Activated CD8-positive, alpha-beta memory T cell treated with anti-CD3 and anti-CD28 coated beads, Interleukin-2, amount 50 U/mL, for 24 hours (primary cell): Measurements from ENCODE around the gene UBR1.
"Not testable (repeated sequence)": the region's sequence is repeated elsewhere in the genome, so short reads cannot be mapped to it uniquely, and the experiment has no call there.

Experiments used
- DNase-seq: peaks from one replicate; pipeline ENCODE4 v3.0.0-alpha.2; 2020; ENCODE audit errors: extremely low read depth

UBR1 gene

DNA sequence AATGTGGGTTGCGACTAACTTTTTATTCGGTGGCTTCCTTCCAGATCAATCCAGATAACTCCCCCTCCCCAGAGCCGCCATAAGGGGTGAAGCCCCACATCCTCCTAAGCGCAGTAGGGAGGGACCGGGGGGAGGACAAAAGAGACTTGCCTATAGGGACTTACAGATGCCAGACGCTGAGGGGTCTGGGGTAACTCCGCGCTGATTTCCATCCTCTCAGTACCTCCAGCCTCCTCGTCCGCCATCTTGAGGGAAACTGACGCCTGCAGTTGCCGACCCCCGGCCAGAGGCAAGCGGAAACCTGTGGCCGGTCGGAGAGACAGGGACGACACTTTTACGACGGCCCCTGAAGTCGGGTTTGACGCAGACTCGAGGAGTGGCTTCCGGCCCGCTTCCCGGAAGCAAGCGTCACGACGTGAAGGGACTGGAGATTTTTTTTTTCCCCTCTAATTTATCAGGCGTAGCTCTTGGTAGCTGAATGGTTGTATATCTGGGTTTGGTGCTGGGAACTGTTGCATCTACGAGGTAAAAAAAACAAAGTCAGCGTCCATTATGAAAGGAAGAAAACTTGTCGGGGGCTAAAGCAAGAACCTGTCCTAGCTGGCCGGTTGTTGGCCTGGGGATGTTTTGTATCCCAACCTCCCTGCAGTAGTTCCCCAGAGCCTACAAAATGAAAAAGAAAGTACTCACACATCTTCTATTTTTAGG lies at the start of gene UBR1:
Gene UBR1, minus strand, starts transcription at position 261 of the 708 bp plus-strand sequence. Its CDS starts 16 bp downstream, at position 245.
- peak; percentile 76 for DNase-seq

GRCh38 chr15:43153269-43153668 lies 47.4 kb upstream of the UBR1 start:
- DNase-seq = no peak

DNA sequence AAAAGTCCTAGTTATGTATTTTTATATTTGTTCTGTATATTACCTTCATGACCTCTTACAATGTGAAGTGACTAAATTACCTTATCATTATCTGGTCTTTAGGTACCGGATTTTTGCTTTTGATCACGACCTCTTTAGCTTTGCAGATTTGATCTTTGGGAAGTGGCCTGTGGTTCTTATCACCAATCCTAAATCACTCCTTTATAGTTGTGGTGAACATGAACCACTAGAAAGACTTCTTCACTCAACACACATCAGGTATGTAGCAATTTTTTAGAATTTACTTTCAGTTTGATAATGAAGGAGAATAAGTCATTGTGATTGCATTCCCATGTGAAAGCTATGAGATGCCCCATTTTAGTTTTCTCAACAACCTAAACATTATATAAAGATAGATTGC lies 45.9 kb upstream of the UBR1 start:
- no peak for DNase-seq

- no peak for DNase-seq
These were observed 44.5 kb upstream of the UBR1 start for GRCh38 chr15:43150191-43150929.

- DNase-seq = no peak
These were observed 40.3 kb upstream of the UBR1 start for GRCh38 chr15:43146184-43146583.

GRCh38 chr15:43144512-43144911 lies 38.7 kb upstream of the UBR1 start:
- no peak for DNase-seq

- DNase-seq = no peak
These were observed 37.5 kb upstream of the UBR1 start for GRCh38 chr15:43143203-43143941.

DNA sequence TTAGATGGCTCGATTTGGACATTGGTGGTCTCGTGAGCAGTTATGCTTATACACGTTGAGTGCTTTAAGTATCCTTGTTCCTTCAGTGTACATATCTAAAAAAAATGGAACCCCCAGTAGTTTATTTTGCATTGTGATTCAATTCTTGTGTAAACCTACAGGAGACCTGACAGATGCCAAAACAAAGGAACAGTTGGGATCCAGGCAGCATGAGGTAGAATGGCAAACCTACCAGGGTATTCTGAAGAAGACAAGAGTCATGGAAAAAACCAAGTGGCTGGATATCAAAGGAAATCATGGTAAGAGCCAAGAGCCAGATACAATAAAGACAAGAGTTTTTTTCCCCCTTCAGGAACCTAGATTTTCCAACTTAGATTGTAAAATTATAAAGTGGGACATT lies 29.5 kb upstream of the UBR1 start:
- DNase-seq = no peak

DNA sequence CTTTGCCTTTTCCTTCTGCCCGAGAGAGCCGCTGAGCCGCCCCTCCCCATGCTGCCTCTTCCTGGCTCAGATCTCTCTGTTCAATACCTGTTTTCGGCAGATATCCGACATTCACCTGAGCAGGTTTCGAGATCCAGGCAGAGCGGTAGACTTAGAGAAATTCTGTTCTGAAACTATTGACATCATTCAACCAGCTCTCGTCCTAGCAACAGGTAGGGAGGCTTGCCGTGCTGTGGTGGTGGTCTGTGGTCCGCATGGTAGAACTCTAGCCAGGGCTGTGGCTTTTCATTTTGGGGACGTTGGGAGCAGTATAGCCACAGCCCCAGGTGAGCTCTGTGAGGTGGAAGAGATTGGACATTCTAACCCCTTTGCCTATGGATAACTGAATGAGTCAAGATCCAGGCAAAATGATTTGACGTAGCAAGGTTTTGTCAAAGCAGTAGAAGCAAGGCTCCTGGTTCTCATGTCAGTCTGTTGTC lies 28.4 kb upstream of the UBR1 start:
- DNase-seq = no peak

GRCh38 chr15:43133430-43134156 lies 27.8 kb upstream of the UBR1 start, which contains the start of gene TMEM62:
Gene TMEM62, plus strand, starts transcription at chr15:43133586. Its CDS starts 217 bp downstream, at chr15:43133803.
- DNase-seq = peak; percentile 2

DNA sequence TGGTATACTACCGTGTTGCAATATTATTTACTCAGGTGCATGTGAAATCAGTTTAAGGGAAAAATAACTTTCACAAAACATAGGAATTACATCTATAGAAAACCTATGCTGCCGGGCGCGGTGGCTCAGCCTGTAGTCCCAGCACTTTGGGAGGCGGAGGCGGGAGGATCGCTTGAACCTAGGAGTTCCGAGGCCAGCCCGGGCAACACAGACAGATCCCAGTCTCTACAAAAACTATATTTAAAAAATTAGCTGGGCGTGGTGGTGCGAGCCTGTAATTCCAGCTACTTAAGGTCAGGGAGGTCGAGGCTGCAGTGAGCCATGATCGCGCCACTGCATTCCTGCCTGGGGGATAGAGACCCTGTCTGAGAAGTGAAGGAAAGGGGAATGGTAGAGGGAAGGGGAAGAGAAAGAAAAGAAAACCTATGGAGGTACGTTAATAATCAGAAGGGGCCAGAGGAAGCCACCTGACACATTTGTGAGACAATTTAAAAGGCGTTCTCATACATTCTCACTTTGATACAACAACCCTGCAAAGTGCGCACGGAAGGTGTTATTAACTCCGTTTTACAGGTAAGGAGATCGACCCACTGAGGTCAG lies 27.1 kb upstream of the UBR1 start:
- no peak for DNase-seq

GRCh38 chr15:43128980-43129335 lies 23.1 kb upstream of the UBR1 start:
- DNase-seq = no peak

DNA sequence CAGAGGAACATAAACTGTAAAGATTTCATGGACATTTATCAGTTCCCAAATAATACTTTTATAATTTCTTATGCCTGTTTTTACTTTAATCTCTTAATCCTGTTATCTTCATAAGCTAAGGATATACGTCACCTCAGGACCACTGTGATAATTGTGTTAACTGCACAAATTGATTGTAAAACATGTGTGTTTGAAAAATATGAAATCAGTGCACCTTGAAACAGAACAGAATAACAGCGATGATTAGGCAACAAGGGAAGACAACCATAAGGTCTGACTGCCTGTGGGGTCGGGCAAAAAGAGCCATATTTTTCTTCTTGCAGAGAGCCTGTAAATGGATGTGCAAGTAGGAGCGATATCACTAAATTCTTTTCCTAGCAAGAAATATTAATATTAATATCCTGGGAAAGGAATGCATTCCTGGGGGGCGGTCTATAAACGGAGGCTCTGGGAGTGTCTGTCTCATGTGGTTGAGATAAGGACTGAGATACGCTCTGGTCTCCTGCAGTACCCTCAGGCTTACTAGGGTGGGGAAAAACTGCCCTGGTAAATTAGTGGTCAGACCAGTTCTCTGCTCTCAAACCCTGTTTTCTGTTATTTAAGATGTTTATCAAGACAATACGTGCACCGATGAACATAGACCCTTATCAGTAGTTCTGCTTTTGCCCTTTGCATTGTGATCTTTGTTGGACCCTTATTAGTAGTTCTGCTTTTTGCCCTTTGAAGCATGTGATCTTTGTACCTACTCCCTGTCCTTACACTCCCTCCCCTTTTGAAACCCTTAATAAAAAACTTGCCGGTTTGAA lies 22.5 kb upstream of the UBR1 start:
- not testable (repeated sequence) for DNase-seq

DNA sequence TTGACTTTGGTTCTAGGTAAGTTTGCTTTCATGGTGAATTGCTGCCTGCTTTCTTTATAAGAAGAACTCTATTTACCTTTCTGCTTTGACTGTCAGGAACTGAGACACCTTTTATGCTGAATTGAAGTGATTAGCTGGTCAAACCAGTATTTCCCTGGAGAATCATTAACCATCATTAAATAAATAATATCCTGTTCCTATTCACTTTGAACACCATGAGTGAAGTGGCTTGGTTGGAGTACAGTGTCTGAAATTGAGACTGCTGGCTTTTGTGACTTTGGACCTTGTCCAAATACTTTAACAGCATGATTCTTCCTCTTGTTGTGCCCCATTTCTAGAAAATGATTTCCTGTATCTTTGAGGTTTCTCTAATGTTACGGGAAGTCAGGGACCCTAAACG lies 21.9 kb upstream of the UBR1 start:
- no peak for DNase-seq

DNA sequence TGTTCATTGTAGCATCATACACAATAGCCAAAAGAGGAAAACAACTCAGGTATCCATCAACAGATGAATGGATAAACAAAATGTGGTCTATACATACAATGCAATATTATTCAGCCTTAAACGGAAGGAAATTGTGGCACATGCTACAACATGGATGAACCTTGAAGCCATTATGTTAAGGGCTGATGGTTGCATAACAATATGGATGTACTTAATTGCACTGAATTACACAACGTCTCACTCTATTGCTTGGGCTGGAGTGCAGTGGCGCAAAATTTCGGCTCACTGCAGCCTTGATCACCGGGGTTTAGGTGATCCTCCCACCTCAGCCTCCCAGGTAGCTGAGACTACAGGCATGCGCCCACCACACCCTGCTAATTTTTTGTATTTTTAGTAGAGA lies 20.5 kb upstream of the UBR1 start:
- no peak for DNase-seq

- DNase-seq = no peak
These were observed 19.3 kb upstream of the UBR1 start for GRCh38 chr15:43125100-43125661.

DNA sequence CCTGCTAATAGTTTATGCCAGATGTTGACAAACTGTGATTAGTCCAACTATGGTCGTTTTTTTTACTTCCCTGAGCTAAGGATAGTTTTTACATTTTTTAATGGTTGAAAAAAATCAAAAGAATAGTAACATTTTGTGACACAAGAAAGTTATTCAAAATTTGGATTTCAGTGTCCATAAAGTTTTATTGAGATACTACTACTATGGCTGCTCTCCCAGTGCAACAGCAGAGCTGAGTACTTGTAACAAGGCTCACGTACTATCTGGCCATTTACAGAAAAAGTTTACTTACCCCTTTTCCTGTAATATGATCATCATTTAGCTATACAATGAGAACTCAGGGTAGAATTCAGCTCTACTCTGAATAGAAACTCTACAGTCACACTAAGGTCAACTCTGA lies 16.0 kb upstream of the UBR1 start:
- DNase-seq = no peak

DNA sequence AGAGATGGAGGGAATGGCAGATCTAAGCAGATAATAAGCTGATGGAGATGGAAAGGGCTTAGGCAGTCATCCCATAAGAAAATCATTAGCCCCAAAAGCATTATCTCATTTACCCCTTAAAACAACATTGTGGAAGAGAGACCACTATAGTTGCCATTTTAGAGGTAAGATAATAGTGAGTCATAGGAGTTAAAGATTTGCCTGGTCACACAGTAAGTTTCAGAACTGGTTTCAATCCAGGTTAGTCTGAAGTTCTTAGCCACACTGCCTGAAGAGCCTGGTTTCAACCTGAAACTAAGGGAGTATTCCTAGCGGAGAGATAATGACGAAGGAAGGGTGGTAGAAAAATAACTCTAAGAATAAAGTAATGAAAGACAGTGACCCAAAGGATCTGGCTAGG lies 13.0 kb upstream of the UBR1 start:
- no peak for DNase-seq

- no peak for DNase-seq
These were observed 12.4 kb upstream of the UBR1 start for GRCh38 chr15:43118286-43118685.

DNA sequence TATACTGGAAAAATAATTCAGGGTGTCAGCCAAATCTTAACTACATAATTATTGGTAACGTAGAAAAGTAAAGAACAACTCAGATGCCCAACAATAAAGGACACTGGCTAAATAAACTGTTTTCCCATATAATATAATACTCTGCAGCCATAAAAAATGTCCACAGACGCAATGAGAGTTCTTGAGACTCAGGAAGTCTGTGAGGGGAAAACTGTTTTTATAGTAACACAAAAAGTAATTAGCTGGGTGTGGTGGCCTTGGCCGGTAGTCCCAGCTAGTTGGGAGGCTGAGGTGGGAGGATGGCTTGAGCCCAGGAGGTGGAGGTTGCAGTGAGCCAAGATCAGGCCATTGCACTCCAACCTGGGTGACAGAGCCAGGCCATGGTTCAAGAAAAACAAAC lies 5.5 kb upstream of the UBR1 start:
- DNase-seq = no peak
